SK-N-SH (cell line): ENCODE measurements around the gene TTC9B. TPM values are rescaled to one million over a fixed set of nuclear protein-coding genes. Genes with fewer than 3 reads are reported as not detected.

Experiments used
- CTCF ChIA-PET: fragments of 300-600, 350-600 bp; formaldehyde crosslinking; extraction: SDS; loops from one replicate; lab custom pipeline; 2021; lab: Yijun Ruan, JAX
- POLR2A ChIA-PET: fragments of 350-600 bp; sonication (Branson Sonifier 250); formaldehyde crosslinking; extraction: SDS; loops from one replicate; lab custom pipeline; 2020; ENCODE audit warnings: antibody characterized with exemption, inconsistent platforms; lab: Yijun Ruan, JAX
- DNase-seq: peaks from one replicate; pipeline ENCODE4 v3.0.0; 2012
- H2AFZ ChIP-seq: fragments of 200-600 bp; sonication (generic); 2 replicates; pipeline ENCODE4 v1.8.1; 2016; ENCODE audit warnings: antibody characterized with exemption, mild to moderate bottlenecking, low read depth
- H3F3A ChIP-seq: fragments of 200-600 bp; sonication (generic); replicated peaks from 2 replicates; pipeline ENCODE3; 2016; ENCODE audit warnings: antibody characterized with exemption, mild to moderate bottlenecking; ENCODE audit not compliant: insufficient read depth
- H3K27ac ChIP-seq, 2 experiments: fragments of 200-500 bp in 1 of 2; fragments of 200-600 bp in 1 of 2; sonication (Bioruptor generic) in 1 of 2; sonication (generic), shearing (Covaris generic) in 1 of 2; 2 replicates each; pipeline versions ENCODE4 v1.5.1 to v1.6.1; 2014 to 2016; ENCODE audit warnings: low read depth in 2 of 2, inconsistent platforms in 1 of 2, low read length in 1 of 2, mild to moderate bottlenecking in 1 of 2, mixed read lengths in 1 of 2
- H3K27me3 ChIP-seq: fragments of 200-600 bp; sonication (generic), shearing (Covaris generic); 2 replicates; pipeline ENCODE4 v1.6.1; 2016; ENCODE audit warnings: mixed run types; ENCODE audit not compliant: insufficient read depth
- H3K36me3 ChIP-seq, 2 experiments: fragments of 200-500 bp in 1 of 2; fragments of 200-600 bp in 1 of 2; sonication (Bioruptor generic) in 1 of 2; sonication (generic) in 1 of 2; replicated peaks in 1 of 2; 2 replicates each; pipeline versions ENCODE3 to v1.5.1; 2014 to 2016; ENCODE audit warnings: low read length in 1 of 2, mild to moderate bottlenecking in 1 of 2; ENCODE audit not compliant: insufficient read depth in 2 of 2, control insufficient read depth in 1 of 2
- H3K4me1 ChIP-seq, 2 experiments: fragments of 200-500 bp in 1 of 2; fragments of 200-600 bp in 1 of 2; sonication (Bioruptor generic) in 1 of 2; sonication (generic), shearing (Covaris generic) in 1 of 2; 2 replicates each; pipeline versions ENCODE4 v1.5.1 to v1.6.1; 2014 to 2016; ENCODE audit warnings: low read depth in 1 of 2, low read length in 1 of 2, mixed run types in 1 of 2; ENCODE audit not compliant: insufficient read depth in 2 of 2, control insufficient read depth in 1 of 2
- H3K4me2 ChIP-seq: fragments of 200-600 bp; sonication (generic), shearing (Covaris generic); 2 replicates; pipeline ENCODE4 v1.6.1; 2017; ENCODE audit warnings: mixed run types
- H3K4me3 ChIP-seq, 2 experiments: fragments of 200-500 bp in 1 of 2; fragments of 200-600 bp in 1 of 2; sonication (Bioruptor generic) in 1 of 2; sonication (generic), shearing (Covaris generic) in 1 of 2; 2 replicates each; pipeline versions ENCODE4 v1.5.1 to v1.8.1; 2014 to 2016; ENCODE audit warnings: low read depth in 2 of 2, inconsistent platforms in 1 of 2, low read length in 1 of 2, mild to moderate bottlenecking in 1 of 2, mixed read lengths in 1 of 2, moderate library complexity in 1 of 2
- H3K79me2 ChIP-seq: fragments of 200-600 bp; sonication (generic); 2 replicates; pipeline ENCODE4 v1.8.1; 2017; ENCODE audit warnings: mild to moderate bottlenecking; ENCODE audit not compliant: insufficient read depth
- H3K9ac ChIP-seq: fragments of 200-600 bp; sonication (generic); 2 replicates; pipeline ENCODE4 v1.6.1; 2017; ENCODE audit warnings: mixed run types
- H3K9me2 ChIP-seq: fragments of 200-600 bp; sonication (generic); 2 replicates; pipeline ENCODE4 v1.6.1; 2017; ENCODE audit warnings: mixed run types
- H3K9me3 ChIP-seq: fragments of 200-600 bp; sonication (generic); 2 replicates; pipeline ENCODE4 v1.6.1; 2017; ENCODE audit warnings: mixed run types, mild to moderate bottlenecking, moderate library complexity
- H4K20me1 ChIP-seq: fragments of 200-600 bp; sonication (generic); 2 replicates; pipeline ENCODE4 v1.6.1; 2017; ENCODE audit warnings: mild to moderate bottlenecking, mixed run types; ENCODE audit not compliant: insufficient read depth
- CHD2 ChIP-seq: fragments of 150-350 bp; IDR thresholded peaks from 2 replicates; pipeline ENCODE4 v1.6.1; 2018; ENCODE audit warnings: low read length; ENCODE audit not compliant: partially characterized antibody
- ELF1 ChIP-seq: IDR thresholded peaks from 2 replicates; pipeline ENCODE4 v1.4.0; 2012
- EP300 ChIP-seq, 2 experiments: IDR thresholded peaks; 2 replicates each; pipeline versions ENCODE4 v1.4.0 to v1.6.1; 2012; ENCODE audit warnings: borderline replicate concordance in 1 of 2, low read depth in 1 of 2, low read length in 1 of 2
- EZH2phosphoT487 ChIP-seq: fragments of 200-600 bp; sonication (generic); IDR thresholded peaks from 2 replicates; pipeline ENCODE4 v1.6.1; 2017; ENCODE audit warnings: low read depth, mixed run types, mild to moderate bottlenecking, antibody characterized with exemption, moderate library complexity, borderline replicate concordance
- FOXM1 ChIP-seq: IDR thresholded peaks from 2 replicates; pipeline ENCODE4 v1.4.0; 2012; ENCODE audit warnings: low read depth, mild to moderate bottlenecking
- GABPA ChIP-seq: IDR thresholded peaks from 2 replicates; pipeline ENCODE4 v1.4.0; 2012; ENCODE audit warnings: low read depth, mild to moderate bottlenecking
- GATA2 ChIP-seq: sonication (generic); formaldehyde crosslinking; IDR thresholded peaks from 2 replicates; pipeline ENCODE4 v1.5.0; 2020; ENCODE audit warnings: mild to moderate bottlenecking, missing genetic modification reagents
- NFIC ChIP-seq: IDR thresholded peaks from 2 replicates; pipeline ENCODE4 v1.4.0; 2012; ENCODE audit warnings: borderline replicate concordance
- NRF1 ChIP-seq: IDR thresholded peaks from 2 replicates; pipeline ENCODE4 v1.6.1; 2012; ENCODE audit warnings: low read depth, mild to moderate bottlenecking, low read length
- POLR2AphosphoS5 ChIP-seq: IDR thresholded peaks from 2 replicates; pipeline ENCODE4 v1.6.1; 2012; ENCODE audit warnings: low read depth, low read length
- RAD21 ChIP-seq: IDR thresholded peaks from 2 replicates; pipeline ENCODE4 v1.6.1; 2012; ENCODE audit warnings: mild to moderate bottlenecking, low read length
- REST ChIP-seq: IDR thresholded peaks from 2 replicates; pipeline ENCODE4 v1.6.1; 2012; ENCODE audit warnings: mild to moderate bottlenecking, low read depth, low read length, moderate library complexity
- RFX5 ChIP-seq: IDR thresholded peaks from 2 replicates; pipeline ENCODE4 v1.6.1; 2012; ENCODE audit warnings: mild to moderate bottlenecking, improper control_type of control experiment, low read length
- RXRA ChIP-seq: IDR thresholded peaks from 2 replicates; pipeline ENCODE4 v1.4.0; 2012; ENCODE audit warnings: low read depth, mild to moderate bottlenecking, borderline replicate concordance
- TAF1 ChIP-seq: IDR thresholded peaks from 2 replicates; pipeline ENCODE4 v1.6.1; 2012; ENCODE audit warnings: low read depth, mild to moderate bottlenecking, low read length, moderate library complexity, borderline replicate concordance
- TCF12 ChIP-seq: IDR thresholded peaks from 2 replicates; pipeline ENCODE4 v1.4.0; 2012
- WGBS: methylation state at CpG from one replicate; pipeline ENCODE4 v1.1.6; 2017; ENCODE audit warnings: low lambda C conversion rate; 5-methylcytosine and 5-hydroxymethylcytosine counted together
- polyA plus RNA-seq, 3 experiments: library from polyadenylated mRNA; depleted of rRNA; stranded (reverse); fragments of >200 nt; gene quantifications; 2 replicates each; pipeline ENCODE4 v1.2.3, GENCODE V29; 2012
- TF ChIP-seq, protein P1 (sequence below): fragments of 150-350 bp; IDR thresholded peaks from 2 replicates; pipeline ENCODE4 v1.6.1; 2016; ENCODE audit warnings: mild to moderate bottlenecking, low read depth, low read length
- TF ChIP-seq, protein P2 (sequence below): IDR thresholded peaks from 2 replicates; pipeline ENCODE4 v1.4.0; 2012; ENCODE audit warnings: low read depth, borderline replicate concordance

The TTC9B gene
- polyA plus RNA-seq, 1 of the 3 experiments (the other 2 are of a cell fraction), result 0.30 TPM

GRCh38 chr19:40204381-40204780 is 13.8 kb downstream of the TTC9B start:
- DNase-seq, result no peak
- ChIA-PET POLR2A (no interaction called here), CTCF (interaction anchor here (1.9 to 5.1 kb wide), 2 partner anchors 13 to 65 kb away, joined by 6 to 26 read pairs; partner anchors contain the start of gene TTC9B)
- Histone ChIP-seq H3K9me2 (no peaks in the 10 kb centered on the region), H3K9ac (no peak overlapping the region), H2AFZ (no peak overlapping the region), H3K27me3 (no peaks in the 10 kb centered on the region), H3K9me3 (no peaks in the 10 kb centered on the region), H3K27ac (no peak overlapping the region), H3K4me3 (no peak overlapping the region), H3K4me2 (no peak overlapping the region), H3F3A (no peaks in the 10 kb centered on the region), H3K4me1 (no peaks in the 10 kb centered on the region), H3K79me2 (no peaks in the 10 kb centered on the region), H3K36me3 (peaks cover 4% of the 10 kb centered on the region in 2 experiments), H4K20me1 (no peaks in the 10 kb centered on the region)
- TF ChIP-seq EP300 (IDR thresholded peaks at IDR 0.05; ENCODE audit: borderline replicate concordance in 1 of 2, low read depth in 1 of 2, low read length in 1 of 2), result no peak
- no peak for TF ChIP-seq EZH2phosphoT487
- TF ChIP-seq REST, result no peak
- TF ChIP-seq RXRA, result no peak
- TF ChIP-seq NFIC, result no peak
- no peak for TF ChIP-seq RAD21
- TF ChIP-seq, protein P1, sequence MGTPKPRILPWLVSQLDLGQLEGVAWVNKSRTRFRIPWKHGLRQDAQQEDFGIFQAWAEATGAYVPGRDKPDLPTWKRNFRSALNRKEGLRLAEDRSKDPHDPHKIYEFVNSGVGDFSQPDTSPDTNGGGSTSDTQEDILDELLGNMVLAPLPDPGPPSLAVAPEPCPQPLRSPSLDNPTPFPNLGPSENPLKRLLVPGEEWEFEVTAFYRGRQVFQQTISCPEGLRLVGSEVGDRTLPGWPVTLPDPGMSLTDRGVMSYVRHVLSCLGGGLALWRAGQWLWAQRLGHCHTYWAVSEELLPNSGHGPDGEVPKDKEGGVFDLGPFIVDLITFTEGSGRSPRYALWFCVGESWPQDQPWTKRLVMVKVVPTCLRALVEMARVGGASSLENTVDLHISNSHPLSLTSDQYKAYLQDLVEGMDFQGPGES, result no peak
- TF ChIP-seq NRF1, result no peak
- TF ChIP-seq, protein P2, sequence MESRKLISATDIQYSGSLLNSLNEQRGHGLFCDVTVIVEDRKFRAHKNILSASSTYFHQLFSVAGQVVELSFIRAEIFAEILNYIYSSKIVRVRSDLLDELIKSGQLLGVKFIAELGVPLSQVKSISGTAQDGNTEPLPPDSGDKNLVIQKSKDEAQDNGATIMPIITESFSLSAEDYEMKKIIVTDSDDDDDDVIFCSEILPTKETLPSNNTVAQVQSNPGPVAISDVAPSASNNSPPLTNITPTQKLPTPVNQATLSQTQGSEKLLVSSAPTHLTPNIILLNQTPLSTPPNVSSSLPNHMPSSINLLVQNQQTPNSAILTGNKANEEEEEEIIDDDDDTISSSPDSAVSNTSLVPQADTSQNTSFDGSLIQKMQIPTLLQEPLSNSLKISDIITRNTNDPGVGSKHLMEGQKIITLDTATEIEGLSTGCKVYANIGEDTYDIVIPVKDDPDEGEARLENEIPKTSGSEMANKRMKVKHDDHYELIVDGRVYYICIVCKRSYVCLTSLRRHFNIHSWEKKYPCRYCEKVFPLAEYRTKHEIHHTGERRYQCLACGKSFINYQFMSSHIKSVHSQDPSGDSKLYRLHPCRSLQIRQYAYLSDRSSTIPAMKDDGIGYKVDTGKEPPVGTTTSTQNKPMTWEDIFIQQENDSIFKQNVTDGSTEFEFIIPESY, result no peak
- no peak for TF ChIP-seq CHD2
- TF ChIP-seq GATA2 (CRISPR knock-in tag), result no peak
- no peak for TF ChIP-seq RFX5
- no peak for TF ChIP-seq TCF12
- no peak for TF ChIP-seq ELF1
- no peak for TF ChIP-seq GABPA
- TF ChIP-seq TAF1, result no peak
- no peak for TF ChIP-seq FOXM1
- no peak for TF ChIP-seq POLR2AphosphoS5
- WGBS, result 80% methylated on average over 1 of the region's 16 CpGs
